ENCODE results near the gene SUPT3H.
"Not testable (repeated sequence)": the region's sequence is repeated elsewhere in the genome, so short reads cannot be mapped to it uniquely, and the experiment has no call there.

SUPT3H gene

GRCh38 chr6:45072673-45073072 is 305.1 kb downstream of the SUPT3H start:
- no peak overlapping the region for H3K4me3 ChIP-seq (ENCODE audit: low read depth, low read length)
- TF ChIP-seq, protein P1, sequence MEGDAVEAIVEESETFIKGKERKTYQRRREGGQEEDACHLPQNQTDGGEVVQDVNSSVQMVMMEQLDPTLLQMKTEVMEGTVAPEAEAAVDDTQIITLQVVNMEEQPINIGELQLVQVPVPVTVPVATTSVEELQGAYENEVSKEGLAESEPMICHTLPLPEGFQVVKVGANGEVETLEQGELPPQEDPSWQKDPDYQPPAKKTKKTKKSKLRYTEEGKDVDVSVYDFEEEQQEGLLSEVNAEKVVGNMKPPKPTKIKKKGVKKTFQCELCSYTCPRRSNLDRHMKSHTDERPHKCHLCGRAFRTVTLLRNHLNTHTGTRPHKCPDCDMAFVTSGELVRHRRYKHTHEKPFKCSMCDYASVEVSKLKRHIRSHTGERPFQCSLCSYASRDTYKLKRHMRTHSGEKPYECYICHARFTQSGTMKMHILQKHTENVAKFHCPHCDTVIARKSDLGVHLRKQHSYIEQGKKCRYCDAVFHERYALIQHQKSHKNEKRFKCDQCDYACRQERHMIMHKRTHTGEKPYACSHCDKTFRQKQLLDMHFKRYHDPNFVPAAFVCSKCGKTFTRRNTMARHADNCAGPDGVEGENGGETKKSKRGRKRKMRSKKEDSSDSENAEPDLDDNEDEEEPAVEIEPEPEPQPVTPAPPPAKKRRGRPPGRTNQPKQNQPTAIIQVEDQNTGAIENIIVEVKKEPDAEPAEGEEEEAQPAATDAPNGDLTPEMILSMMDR (IDR thresholded peaks at IDR 0.05; ENCODE audit: borderline replicate concordance, insufficient read depth, low read depth, low read length), result no peak

DNA sequence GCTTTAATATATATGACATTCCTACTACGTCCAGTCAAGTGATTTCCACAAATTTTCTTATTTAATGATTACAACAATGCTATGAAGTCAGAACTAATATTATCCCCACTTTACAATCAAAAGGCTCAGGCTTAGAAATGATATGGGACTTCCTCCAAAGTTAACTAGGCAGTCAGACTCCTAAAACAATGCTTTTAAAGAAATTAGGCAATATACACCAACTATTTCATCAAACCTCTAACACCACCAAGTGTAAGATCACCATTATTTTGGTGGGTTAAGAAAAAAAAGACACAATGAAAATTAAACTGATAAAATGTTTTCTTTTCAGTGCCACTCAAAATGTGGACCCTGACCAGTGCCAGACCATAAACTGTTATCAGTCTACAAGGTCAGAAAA is 305.7 kb downstream of the SUPT3H start:
- no peak overlapping the region for H3K4me3 ChIP-seq (ENCODE audit: low read depth, low read length)
- TF ChIP-seq, protein P1 (IDR thresholded peaks at IDR 0.05; ENCODE audit: borderline replicate concordance, insufficient read depth, low read depth, low read length), result no peak

DNA sequence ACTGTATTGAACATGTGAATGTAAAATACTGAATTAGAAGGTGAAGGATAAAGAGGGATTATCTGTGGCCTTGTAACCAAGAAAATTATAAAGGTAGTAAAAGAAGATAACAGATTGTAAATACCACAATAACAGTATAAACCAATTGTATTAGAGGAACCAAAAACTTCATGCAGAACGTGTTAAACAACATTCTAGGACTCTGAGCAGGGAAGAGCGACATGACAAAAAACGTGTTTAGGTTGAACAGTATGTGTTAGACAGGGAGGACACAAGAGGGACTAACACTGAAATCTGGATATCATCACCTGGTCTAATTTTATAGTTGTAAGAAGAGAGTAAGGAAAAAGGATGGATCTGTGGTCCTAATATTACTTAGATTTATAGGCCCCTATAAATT is 308.6 kb downstream of the SUPT3H start:
- no peak overlapping the region for H3K4me3 ChIP-seq (ENCODE audit: low read depth, low read length)
- TF ChIP-seq, protein P1 (IDR thresholded peaks at IDR 0.05; ENCODE audit: borderline replicate concordance, insufficient read depth, low read depth, low read length), result no peak

DNA sequence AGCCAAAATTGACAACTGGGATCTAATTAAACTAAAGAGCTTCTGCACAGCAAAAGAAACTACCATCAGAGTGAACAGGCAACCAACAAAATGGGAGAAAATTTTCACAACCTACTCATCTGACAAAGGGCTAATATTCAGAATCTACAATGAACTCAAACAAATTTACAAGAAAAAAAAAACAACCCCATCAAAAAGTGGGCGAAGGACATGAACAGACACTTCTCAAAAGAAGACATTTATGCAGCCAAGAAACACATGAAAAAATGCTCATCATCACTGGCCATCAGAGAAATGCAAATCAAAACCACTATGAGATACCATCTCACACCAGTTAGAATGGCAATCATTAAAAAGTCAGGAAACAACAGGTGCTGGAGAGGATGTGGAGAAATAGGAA is 310.3 kb downstream of the SUPT3H start:
- not testable (repeated sequence) for H3K4me3 ChIP-seq (ENCODE audit: low read depth, low read length)

- H3K4me3 ChIP-seq (ENCODE audit: low read depth, low read length), result not testable (repeated sequence)
These were observed 315.1 kb downstream of the SUPT3H start for GRCh38 chr6:45062659-45063058.

DNA sequence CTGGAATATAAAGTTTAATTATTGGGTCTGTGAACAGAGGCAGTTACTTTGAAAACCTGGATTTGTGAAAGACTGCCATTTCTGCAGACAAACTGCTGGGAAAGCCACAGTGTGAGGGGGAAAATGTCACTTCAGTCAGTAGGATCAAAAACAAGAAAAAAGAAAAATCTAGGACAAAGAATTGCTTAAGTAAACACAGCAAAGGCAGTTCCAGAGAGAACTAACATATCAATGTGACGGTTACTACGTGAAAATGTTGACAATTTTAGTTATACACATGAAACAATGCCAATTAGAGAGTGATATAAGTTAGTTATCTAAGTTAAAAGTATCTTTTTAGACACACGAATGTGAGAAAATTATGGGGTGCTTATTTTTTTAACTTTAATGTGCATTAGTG is 320.0 kb downstream of the SUPT3H start:
- H3K4me3 ChIP-seq (ENCODE audit: low read depth, low read length), result no peak overlapping the region
- TF ChIP-seq, protein P1 (IDR thresholded peaks at IDR 0.05; ENCODE audit: borderline replicate concordance, insufficient read depth, low read depth, low read length), result no peak

GRCh38 chr6:45054610-45055009 is 323.1 kb downstream of the SUPT3H start:
- H3K4me3 ChIP-seq (ENCODE audit: low read depth, low read length), result no peak overlapping the region
- TF ChIP-seq, protein P1 (IDR thresholded peaks at IDR 0.05; ENCODE audit: borderline replicate concordance, insufficient read depth, low read depth, low read length), result no peak

DNA sequence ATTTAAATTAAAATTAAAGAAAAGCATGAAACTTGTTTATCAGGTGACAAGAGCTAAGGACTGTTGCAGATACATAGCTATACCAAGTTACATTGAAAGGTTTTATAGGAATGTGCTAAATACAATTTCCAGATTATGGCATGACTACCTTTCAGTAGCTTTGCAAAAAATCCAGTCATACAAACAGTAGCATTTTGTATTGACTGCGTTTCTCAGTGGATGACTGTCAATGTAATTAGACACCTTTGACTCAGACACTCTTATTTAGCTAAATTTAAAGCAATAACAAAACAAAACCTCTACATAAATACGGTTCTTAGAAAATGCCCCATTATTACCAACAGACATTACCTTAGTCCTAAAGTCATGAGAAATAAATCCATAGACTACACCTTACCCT is 325.4 kb downstream of the SUPT3H start:
- TF ChIP-seq, protein P1 (IDR thresholded peaks at IDR 0.05; ENCODE audit: borderline replicate concordance, insufficient read depth, low read depth, low read length), result no peak
- no peak overlapping the region for H3K4me3 ChIP-seq (ENCODE audit: low read depth, low read length)
